ENCODE measurements around the gene MTX3.

Gene MTX3

DNA sequence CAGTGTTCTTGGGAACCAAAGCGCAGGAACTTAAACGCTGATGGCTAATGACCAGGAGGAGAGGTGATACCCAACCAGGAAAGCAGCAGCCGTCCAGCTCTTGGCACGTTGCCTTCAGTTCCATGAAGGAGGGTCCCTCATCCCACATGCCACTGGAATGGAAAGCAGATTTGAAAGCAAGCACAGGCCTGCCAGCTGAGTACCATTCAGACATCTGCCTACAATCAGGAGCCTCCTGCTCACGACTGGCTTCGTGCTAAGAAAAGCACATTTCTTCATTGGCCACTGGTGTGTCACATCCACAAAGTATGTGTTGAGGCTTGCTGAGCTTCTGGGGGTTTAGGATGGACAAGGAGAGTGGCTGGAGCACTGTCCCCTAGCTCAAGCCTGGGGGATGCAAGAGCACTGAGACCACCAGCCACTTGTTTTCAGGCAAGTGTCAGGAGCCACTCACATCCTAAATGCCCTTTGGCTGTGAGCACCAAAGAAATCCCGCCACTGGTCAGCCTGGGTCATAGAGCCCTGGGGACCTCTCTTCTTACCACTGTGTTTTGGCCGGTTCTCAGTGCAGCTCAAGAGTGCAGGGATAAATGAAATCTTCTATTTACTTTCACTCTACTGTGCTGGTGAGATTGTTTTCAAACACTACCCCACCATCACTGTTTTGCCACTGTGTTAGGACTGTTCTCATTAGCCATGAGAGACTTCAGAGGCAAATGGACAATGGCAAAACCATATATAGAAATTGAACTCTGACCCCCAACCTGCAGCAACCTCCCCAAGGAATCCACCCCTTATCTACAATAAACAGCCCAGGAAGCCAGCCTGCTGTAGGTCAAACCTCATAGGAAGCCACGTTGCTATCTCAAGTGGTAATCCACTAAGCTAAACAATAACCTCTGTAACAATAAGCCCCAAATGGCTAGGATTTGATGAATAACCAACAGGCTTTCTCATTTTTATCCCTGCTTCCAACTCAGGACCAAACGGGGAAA lies 58.3 kb downstream of the MTX3 start:
- no peak for DNase-seq

DNA sequence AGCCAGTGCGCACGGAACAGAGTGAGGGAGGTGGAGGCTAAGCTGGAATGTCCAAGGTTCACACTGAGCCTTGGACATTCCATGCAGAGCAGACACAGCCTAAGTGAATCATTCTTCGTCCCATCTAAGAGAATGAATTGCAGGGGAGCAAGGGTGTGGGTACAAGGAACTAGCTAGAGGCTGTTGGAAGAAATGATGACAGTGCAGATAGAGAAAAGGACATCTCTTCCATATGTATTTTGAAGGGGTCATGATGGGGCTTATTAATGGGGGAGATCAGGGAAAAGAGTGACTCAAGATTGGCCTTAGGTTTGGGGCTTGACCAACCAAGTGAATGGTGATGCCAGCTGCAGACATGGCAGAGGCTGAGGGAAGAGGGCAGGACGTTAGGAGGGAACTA lies 59.2 kb downstream of the MTX3 start:
- DNase-seq: no peak

DNA sequence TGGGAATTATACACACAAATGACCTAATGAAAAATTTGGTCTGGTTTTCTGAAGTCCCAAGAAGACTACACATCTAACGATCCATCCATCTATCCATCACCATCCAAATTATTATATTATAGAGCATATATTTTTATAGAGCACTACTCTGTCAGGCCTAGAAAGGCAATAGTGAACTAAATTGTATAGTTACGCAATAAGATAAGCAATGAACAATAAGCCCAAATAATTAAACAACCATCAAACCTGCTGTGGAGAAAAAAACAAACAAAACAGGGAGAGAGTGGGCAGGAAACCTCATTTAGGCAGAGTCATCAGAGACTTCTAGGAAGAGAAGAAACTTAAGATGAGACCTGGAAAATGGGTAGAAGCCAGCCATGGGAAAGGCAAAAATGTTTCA lies 59.7 kb downstream of the MTX3 start:
- DNase-seq: no peak

DNA sequence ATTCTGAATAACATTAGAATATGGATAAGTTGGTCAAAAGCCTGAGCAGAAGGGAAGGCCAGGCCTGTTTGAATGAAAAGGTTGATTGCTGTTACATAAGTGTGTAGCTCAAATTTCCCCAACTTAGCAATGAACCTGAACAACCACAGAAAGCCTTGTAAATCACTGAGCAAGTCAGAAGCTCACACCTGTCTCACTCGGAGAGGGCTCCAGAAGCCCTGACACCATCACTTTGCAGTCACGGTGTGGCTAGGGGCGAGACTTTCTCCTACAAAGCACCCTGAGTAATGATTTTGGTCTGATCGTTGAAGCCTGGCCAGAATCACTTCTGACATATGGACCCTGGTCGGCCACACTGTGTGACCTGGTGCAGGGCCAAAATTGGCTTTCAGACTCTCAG lies 62.0 kb downstream of the MTX3 start:
- no peak for DNase-seq

Measured in retina (tissue), 1 donor.